WTC11 (cell line): Measurements from ENCODE around the gene DEXI.

Experiments used
- CTCF ChIP-seq: fragments of 200-600 bp; IDR thresholded peaks from 2 replicates; pipeline ENCODE4 v1.8.0; 2022; ENCODE audit warnings: antibody characterized with exemption
- FOXP1 ChIP-seq: sonication (generic); formaldehyde crosslinking; IDR thresholded peaks from 2 replicates; pipeline ENCODE4 v1.8.0; 2022; ENCODE audit warnings: missing genetic modification reagents, mild to moderate bottlenecking, moderate library complexity, borderline replicate concordance
- TEAD4 ChIP-seq: sonication (generic); formaldehyde crosslinking; IDR thresholded peaks from 2 replicates; pipeline ENCODE4 v1.8.0; 2022; ENCODE audit warnings: mild to moderate bottlenecking, missing genetic modification reagents
- ZNF232 ChIP-seq: sonication (generic); formaldehyde crosslinking; IDR thresholded peaks from 2 replicates; pipeline ENCODE4 v1.8.0; 2022; ENCODE audit warnings: mild to moderate bottlenecking, missing genetic modification reagents

DNA sequence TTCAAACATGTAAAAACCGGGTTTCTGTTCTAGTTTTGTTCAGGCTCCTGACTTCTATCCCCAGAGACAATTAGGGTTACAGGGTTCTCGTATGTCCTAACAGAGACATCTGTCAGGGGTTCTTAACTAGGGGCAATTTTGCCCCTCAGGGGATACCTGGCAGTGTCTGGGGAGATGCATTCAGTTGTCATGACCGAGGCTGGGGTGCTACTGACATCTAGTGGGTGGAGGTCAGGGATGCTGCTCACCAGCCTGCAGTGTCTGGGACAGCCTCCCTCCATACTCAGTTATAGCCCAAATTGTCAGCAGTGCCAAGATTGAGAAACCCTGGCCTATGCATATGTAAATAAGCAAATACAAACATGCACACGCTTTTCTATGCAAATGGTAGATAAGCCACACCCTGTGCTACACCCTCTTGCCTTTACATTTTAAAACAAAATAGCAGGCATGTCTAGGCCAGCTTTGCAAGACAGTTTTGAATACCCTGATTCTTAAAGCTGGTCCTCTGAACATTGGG lies 39.5 kb upstream of the DEXI start:
- TF ChIP-seq CTCF (0 out of 2 replicates have a peak, but pooled peaks have one; percentile 15), FOXP1 (CRISPR knock-in tag) (no peak), ZNF232 (no peak), TEAD4 (no peak)
